Fibroblast of upper back skin (primary cell): ENCODE measurements around the gene PFDN6.
"Not testable (repeated sequence)": the region's sequence is repeated elsewhere in the genome, so short reads cannot be mapped to it uniquely, and the experiment has no call there.

Experiments used
- DNase-seq: peaks from one replicate; pipeline ENCODE4 v3.0.0-alpha.2; 2013

PFDN6 gene

GRCh38 chr6:33288921-33289783, at the start of gene PFDN6, which contains the start of gene WDR46:
Gene PFDN6 (plus strand): TSS chr6:33289601. CDS start chr6:33289857, 256 bp downstream.
Gene WDR46 (minus strand): TSS chr6:33289239. CDS start chr6:33289170, 69 bp downstream.
- DNase-seq: peak; percentile 89

- no peak for DNase-seq
Observed at GRCh38 chr6:33241968-33242367, 47.4 kb upstream of the PFDN6 start.

GRCh38 chr6:33243476-33243875, 45.9 kb upstream of the PFDN6 start:
- no peak for DNase-seq

- peak; percentile 84 for DNase-seq
Observed at GRCh38 chr6:33247977-33248642, 41.3 kb upstream of the PFDN6 start.

- no peak for DNase-seq
Observed at GRCh38 chr6:33248643-33248931, 40.8 kb upstream of the PFDN6 start.

- DNase-seq: peak; percentile 99
Observed at GRCh38 chr6:33248932-33249731, 40.3 kb upstream of the PFDN6 start.

GRCh38 chr6:33249732-33250630, 39.4 kb upstream of the PFDN6 start:
- peak; percentile 75 for DNase-seq

GRCh38 chr6:33250731-33251130, 38.7 kb upstream of the PFDN6 start:
- DNase-seq: no peak

GRCh38 chr6:33251395-33252012, 37.9 kb upstream of the PFDN6 start:
- peak; percentile 55 for DNase-seq

GRCh38 chr6:33252759-33253158, 36.6 kb upstream of the PFDN6 start:
- DNase-seq: peak; percentile 82

GRCh38 chr6:33254591-33254990, 34.8 kb upstream of the PFDN6 start:
- DNase-seq: no peak

GRCh38 chr6:33259032-33259431, 30.4 kb upstream of the PFDN6 start:
- no peak for DNase-seq

GRCh38 chr6:33262490-33262889, 26.9 kb upstream of the PFDN6 start:
- DNase-seq: not testable (repeated sequence)

GRCh38 chr6:33264015-33264414, 25.4 kb upstream of the PFDN6 start:
- DNase-seq: no peak

- no peak for DNase-seq
Observed at GRCh38 chr6:33271117-33271467, 18.3 kb upstream of the PFDN6 start.

- DNase-seq: peak; percentile 99
Observed at GRCh38 chr6:33271468-33272274, 17.7 kb upstream of the PFDN6 start, which contains the start of the genes RPS18 and VPS52. Gene RPS18 (plus strand): TSS chr6:33272075. CDS start chr6:33272120, 45 bp downstream. Gene VPS52 (minus strand): TSS chr6:33271876. CDS start chr6:33271675, 201 bp downstream.

- DNase-seq: no peak
Observed at GRCh38 chr6:33272275-33273128, 16.9 kb upstream of the PFDN6 start.

- DNase-seq: no peak
Observed at GRCh38 chr6:33273129-33273923, 16.1 kb upstream of the PFDN6 start.
